Activated naive CD4-positive, alpha-beta T cell treated with anti-CD3 and anti-CD28 coated beads, Interleukin-2, amount 50 U/mL, for 72 hours (primary cell): Measurements from ENCODE around the gene GOLGA6L2. TPM values are rescaled to one million over a fixed set of nuclear protein-coding genes. Genes with fewer than 3 reads are reported as not detected.
"Not testable (repeated sequence)": the region's sequence is repeated elsewhere in the genome, so short reads cannot be mapped to it uniquely, and the experiment has no call there.

Source experiments
- ATAC-seq, 2 donors: fragments of 150-1000 bp; cut with Tn5 transposase; 2 replicates each; pipeline ENCODE4 v1.10.0; 2021; ENCODE audit warnings: mild to moderate bottlenecking in 2 of 2, moderate library complexity in 2 of 2
- DNase-seq, 2 donors: peaks; one replicate each; pipeline ENCODE4 v3.0.0; 2021 to 2022; ENCODE audit warnings: low spot score in 2 of 2
- H3K27ac Mint-ChIP-seq, 2 donors: one replicate each; pipeline ENCODE4 v1.8.0; 2022; ENCODE audit warnings: mild to moderate bottlenecking in 2 of 2, mixed read lengths in 2 of 2
- H3K36me3 Mint-ChIP-seq, 2 donors: one replicate each; pipeline ENCODE4 v1.8.0; 2022; ENCODE audit warnings: mixed read lengths in 2 of 2
- H3K9me3 Mint-ChIP-seq, 2 donors: one replicate each; pipeline ENCODE4 v1.8.0; 2022; ENCODE audit warnings: mixed read lengths in 2 of 2
- total RNA-seq, 2 donors: library from RNA; stranded (reverse); gene quantifications; one replicate each; pipeline ENCODE4 v1.2.3, GENCODE V29; 2022

Gene GOLGA6L2
- total RNA-seq, 2 donors from 2014 or later = not detected

GRCh38 chr15:23402140-23402539, 44.9 kb downstream of the GOLGA6L2 start:
- DNase-seq (no peak), ATAC-seq (no peak)
- Mint-ChIP-seq H3K9me3 (no peaks in the 10 kb centered on the region), H3K27ac (no peak overlapping the region), H3K36me3 (no peaks in the 10 kb centered on the region)

GRCh38 chr15:23401627-23402026, 45.4 kb downstream of the GOLGA6L2 start:
- DNase-seq (no peak), ATAC-seq (no peak)
- no peak overlapping the region for H3K27ac Mint-ChIP-seq
- H3K36me3 Mint-ChIP-seq = no peaks in the 10 kb centered on the region
- no peaks in the 10 kb centered on the region for H3K9me3 Mint-ChIP-seq

- not testable (repeated sequence) for H3K27ac Mint-ChIP-seq, ATAC-seq, H3K9me3 Mint-ChIP-seq, H3K36me3 Mint-ChIP-seq, DNase-seq
These were observed 47.8 kb downstream of the GOLGA6L2 start for GRCh38 chr15:23399207-23399606.

GRCh38 chr15:23398357-23398756, 48.7 kb downstream of the GOLGA6L2 start:
- not testable (repeated sequence) for ATAC-seq, H3K27ac Mint-ChIP-seq, H3K9me3 Mint-ChIP-seq, DNase-seq, H3K36me3 Mint-ChIP-seq

- Mint-ChIP-seq H3K36me3 (no peaks in the 10 kb centered on the region), H3K9me3 (no peaks in the 10 kb centered on the region), H3K27ac (no peak overlapping the region)
- ATAC-seq = no peak
- DNase-seq = no peak
These were observed 49.3 kb downstream of the GOLGA6L2 start for GRCh38 chr15:23397779-23398178.

GRCh38 chr15:23395832-23396231, 51.2 kb downstream of the GOLGA6L2 start:
- no peaks in the 10 kb centered on the region for H3K36me3 Mint-ChIP-seq
- no peaks in the 10 kb centered on the region for H3K9me3 Mint-ChIP-seq
- ATAC-seq (no peak), DNase-seq (no peak)
- H3K27ac Mint-ChIP-seq = no peak overlapping the region

GRCh38 chr15:23395030-23395692, 51.9 kb downstream of the GOLGA6L2 start:
- Mint-ChIP-seq H3K27ac (no peak overlapping the region), H3K36me3 (no peaks in the 10 kb centered on the region), H3K9me3 (no peaks in the 10 kb centered on the region)
- no peak for DNase-seq
- no peak for ATAC-seq

Other genes starting within 250 kb of the GOLGA6L2 start
- not detected for gene GOLGA6L26, start 113.0 kb downstream of the GOLGA6L2 start, total RNA-seq
- gene GOLGA8S, start 92.5 kb downstream of the GOLGA6L2 start, total RNA-seq = under 1 TPM; 0.23 to 0.25 TPM
- under 1 TPM; 0.46 to 0.80 TPM for gene MKRN3, start 118.4 kb upstream of the GOLGA6L2 start, total RNA-seq
- not detected for gene MAGEL2, start 200.6 kb upstream of the GOLGA6L2 start, total RNA-seq
- gene NDN, start 240.1 kb upstream of the GOLGA6L2 start, total RNA-seq = 1 to 10 TPM in 1 of 2 donors, under 1 TPM in 1; 0.27 to 1.6 TPM